22Rv1 (cell line): Measurements from ENCODE around the gene B3GAT3.
A peak's percentile ranks its signal among the peaks of the same experiment; 100 is the strongest.

Experiments used
- H3K27ac ChIP-seq: fragments of 450-650 bp; 2 replicates; pipeline ENCODE4 v1.5.1; 2017
- CTCF ChIP-seq: fragments of 450-650 bp; IDR thresholded peaks from 2 replicates; pipeline ENCODE4 v1.5.1; 2017; ENCODE audit warnings: mild to moderate bottlenecking
- ZFX ChIP-seq: fragments of 450-650 bp; IDR thresholded peaks from 2 replicates; pipeline ENCODE4 v1.6.1; 2017; ENCODE audit warnings: antibody characterized with exemption, borderline replicate concordance

Gene B3GAT3

GRCh38 chr11:62665075-62665598, 43.4 kb upstream of the B3GAT3 start, which contains the start of the genes C11orf98 and CSKMT:
C11orf98 (minus strand) TSS chr11:62665210; CDS start chr11:62665169, 41 bp downstream.
CSKMT (plus strand) TSS chr11:62665312; CDS start chr11:62665880, 568 bp downstream.
- peak within 1 kb of the TSS; percentile 95 for H3K27ac ChIP-seq
- TF ChIP-seq ZFX (no peak), CTCF (no peak)

- TF ChIP-seq CTCF (no peak), ZFX (no peak)
Observed at GRCh38 chr11:62664405-62665074, 42.8 kb upstream of the B3GAT3 start.

GRCh38 chr11:62656796-62657429, 35.1 kb upstream of the B3GAT3 start:
- H3K27ac ChIP-seq = no peak overlapping the region
- TF ChIP-seq CTCF (no peak), ZFX (no peak)

More at GRCh38 chr11:62664405-62665074, 42.8 kb upstream of the B3GAT3 start:
- H3K27ac ChIP-seq = peak overlapping the region; percentile 95

- TF ChIP-seq ZFX = no peak
- TF ChIP-seq CTCF = no peak
- H3K27ac ChIP-seq = peak overlapping the region; percentile 94
Observed at GRCh38 chr11:62654297-62654696, 32.5 kb upstream of the B3GAT3 start.

- H3K27ac ChIP-seq = peak overlapping the region; percentile 94
- TF ChIP-seq ZFX (no peak), CTCF (no peak)
Observed at GRCh38 chr11:62652161-62653006, 30.6 kb upstream of the B3GAT3 start.

- H3K27ac ChIP-seq = 0 out of 2 replicates have a peak overlapping the region, but pooled peaks have one; percentile 18
Observed at GRCh38 chr11:62650283-62650682, 28.5 kb upstream of the B3GAT3 start.

GRCh38 chr11:62649486-62649885, 27.7 kb upstream of the B3GAT3 start:
- H3K27ac ChIP-seq = no peak overlapping the region
- TF ChIP-seq ZFX = no peak
- TF ChIP-seq CTCF = no peak
